Mesenteric fat pad (tissue), 1 donor: ENCODE data around the gene PMEPA1. TPM values are rescaled to one million over a fixed set of nuclear protein-coding genes. Genes with fewer than 3 reads are reported as not detected.
"Not testable (repeated sequence)": the region's sequence is repeated elsewhere in the genome, so short reads cannot be mapped to it uniquely, and the experiment has no call there.

Experiments
- DNase-seq: peaks from one replicate; pipeline ENCODE4 v3.0.0-alpha.2; 2020; ENCODE audit warnings: low spot score
- total RNA-seq: library from RNA; stranded (reverse); fragmentation: NEBNext Ultra II Directional; extraction: Animal tissue kit (Norgen Biotek cat#: 25700); gene quantifications from one replicate; pipeline ENCODE4 v1.2.1, GENCODE V29; 2021
- donor health status: DM: yes; HTN: yes; CAD: no.

PMEPA1 gene
- total RNA-seq, 1 donor from 2014 or later, result 90.0 TPM

- DNase-seq, result peak; percentile 81
Observed at GRCh38 chr20:57651881-57652605, 57.8 kb downstream of the PMEPA1 start.

GRCh38 chr20:57650756-57651483, 58.9 kb downstream of the PMEPA1 start:
- DNase-seq, result peak; percentile 81

- peak; percentile 73 for DNase-seq
Observed at GRCh38 chr20:57650266-57650665, 59.5 kb downstream of the PMEPA1 start.

DNA sequence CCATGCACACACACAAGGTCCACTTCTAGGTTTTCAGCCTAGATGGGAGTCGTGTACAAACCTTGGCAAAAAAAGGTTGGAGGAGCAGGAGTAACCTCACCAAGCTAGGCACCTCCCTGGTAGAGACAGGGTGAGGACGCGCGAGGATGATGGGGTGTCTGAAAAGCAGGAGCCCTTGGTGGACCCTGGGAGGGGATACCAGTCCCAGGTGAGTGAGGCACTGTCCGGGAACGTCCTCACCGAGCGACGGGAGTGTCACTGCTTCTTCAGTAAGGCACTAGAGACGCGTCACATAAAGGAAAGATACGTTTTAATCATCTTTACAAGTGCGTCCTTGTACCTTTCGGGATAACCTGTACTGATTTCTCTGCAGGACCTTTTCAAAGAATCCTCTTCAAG, 60.2 kb downstream of the PMEPA1 start:
- DNase-seq, result no peak

- no peak for DNase-seq
Observed at GRCh38 chr20:57648878-57649616, 60.8 kb downstream of the PMEPA1 start.

DNA sequence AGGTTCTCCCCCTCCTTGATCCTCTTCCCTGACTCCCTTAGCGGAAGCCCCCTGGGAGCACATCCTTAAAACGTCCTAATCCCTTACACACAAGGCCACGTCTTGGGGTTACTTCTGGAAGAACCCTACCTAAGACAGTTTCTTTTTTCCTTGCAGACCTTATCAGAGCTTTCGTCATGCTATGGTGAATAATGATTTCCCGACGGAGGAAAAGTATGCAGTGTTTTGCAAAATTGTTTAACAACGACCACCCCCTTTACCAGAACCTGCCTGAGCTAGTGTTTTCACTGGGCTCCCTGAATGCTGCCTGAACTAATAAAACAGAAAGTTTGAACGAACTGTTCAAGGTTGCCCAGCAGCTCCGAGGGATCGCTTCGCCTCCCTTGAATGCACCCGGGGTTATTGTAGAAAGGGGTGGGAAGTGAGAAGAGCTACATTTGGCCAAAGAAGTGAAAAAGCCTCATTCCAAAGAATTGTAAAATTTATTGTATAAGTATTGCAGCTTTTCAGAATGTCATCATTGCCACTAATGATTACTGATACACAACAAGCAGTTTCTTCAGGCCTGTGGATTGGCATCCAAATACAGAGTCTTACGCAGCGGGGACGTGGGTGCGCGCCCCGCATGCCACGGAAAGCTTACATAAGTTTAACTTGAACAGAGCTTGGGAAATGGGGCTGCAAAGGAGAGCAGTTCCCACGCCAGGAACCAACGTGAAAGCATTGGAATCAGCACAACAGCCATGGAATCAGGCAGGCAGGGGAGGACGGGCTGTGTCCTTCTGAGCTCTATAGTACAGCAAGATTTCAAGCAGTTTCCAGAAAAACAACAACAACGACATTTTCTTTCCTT, 61.7 kb downstream of the PMEPA1 start:
- no peak for DNase-seq

DNA sequence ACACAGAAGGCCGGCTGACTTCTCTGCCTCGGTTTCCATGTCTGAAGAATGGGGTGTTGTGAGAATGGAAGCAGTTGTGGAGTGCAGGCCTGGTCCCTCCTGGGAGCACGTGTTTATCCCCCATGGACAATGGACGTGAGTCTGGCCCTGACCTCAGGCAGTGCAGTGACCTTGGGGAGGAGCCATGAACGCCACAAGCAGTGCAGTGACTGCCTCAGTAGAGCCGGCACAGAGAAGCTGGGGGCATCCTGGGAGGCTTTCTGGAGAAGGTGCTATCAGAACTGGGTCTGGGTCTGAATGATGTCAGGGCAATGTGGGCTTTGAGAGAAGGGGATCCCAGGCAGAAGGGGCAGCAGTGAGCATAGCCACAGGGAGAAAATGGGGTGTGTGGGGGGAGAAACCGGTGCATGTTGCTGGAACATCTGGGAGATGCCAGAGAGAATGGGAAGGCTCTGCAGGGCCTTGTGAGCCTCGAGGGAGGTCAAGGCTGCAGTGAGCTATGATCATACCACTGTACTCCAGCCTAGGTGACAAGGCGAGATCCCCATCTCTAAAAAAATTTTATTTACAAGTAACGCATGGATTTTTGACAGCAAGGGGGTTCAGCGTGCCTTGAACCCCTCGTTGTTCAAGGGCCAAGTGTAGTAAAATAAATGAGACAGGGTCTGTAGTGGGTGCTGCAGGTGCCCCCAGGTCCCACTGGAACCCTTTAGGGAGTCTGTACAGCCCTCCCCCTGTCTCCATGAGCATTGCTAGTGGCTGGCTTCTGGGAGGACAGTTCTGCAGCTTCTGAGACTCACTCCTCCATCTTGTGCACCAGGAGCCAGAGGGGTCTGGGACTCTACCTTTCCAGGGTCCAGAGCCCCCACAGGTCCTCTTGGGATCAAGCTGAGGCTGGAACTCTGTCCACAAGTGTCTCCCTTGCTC, 62.5 kb downstream of the PMEPA1 start:
- peak; percentile 73 for DNase-seq

DNA sequence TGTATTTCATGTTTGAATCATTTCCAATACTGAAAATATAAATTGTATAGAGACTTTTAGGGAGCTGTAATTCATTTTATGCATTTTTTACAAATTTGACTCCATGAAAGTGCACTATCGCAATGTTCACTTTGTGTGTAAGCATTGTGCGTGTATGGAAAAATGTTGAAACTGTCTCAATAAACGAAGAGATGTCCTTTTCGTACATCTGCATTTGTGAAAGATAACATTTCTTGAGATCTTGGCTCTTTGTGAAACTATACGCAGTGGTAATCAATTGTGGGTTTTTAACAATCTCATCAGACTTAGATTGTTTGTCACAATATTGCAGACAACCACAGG, 70.9 kb downstream of the PMEPA1 start:
- no peak for DNase-seq

DNA sequence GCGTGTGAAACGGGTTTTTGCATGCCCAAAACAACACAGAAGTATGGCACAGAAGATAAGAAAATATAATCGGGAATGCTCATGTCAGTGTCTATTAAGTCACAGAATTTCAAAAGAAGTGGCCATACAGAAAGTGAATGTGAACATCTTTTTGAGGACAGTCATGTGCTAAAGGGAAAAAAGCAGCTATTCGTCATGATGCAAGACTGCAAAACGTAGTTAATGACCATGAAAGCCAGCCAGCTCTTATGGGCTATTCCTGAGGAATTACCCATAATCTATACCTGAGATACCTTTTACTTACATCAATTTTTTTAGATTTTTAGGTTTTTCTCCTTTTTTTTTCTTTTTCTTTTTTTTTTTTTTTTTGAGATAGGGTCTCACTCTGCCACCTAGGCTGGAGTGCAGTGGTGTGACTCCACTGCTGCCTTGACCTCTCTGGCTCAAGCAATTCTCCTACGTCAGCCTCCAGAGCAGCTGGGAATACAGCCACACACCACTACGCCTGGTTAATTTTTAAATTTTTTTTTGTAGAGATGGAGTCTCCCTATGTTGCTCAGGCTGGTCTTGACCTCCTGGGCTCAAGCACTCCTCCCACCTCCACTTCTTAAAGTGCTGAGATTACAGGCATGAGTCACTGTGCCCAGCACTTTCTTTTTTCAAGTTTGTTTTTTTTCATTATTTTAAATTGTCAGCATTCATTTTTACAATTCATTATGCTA, 71.5 kb downstream of the PMEPA1 start:
- DNase-seq, result no peak

DNA sequence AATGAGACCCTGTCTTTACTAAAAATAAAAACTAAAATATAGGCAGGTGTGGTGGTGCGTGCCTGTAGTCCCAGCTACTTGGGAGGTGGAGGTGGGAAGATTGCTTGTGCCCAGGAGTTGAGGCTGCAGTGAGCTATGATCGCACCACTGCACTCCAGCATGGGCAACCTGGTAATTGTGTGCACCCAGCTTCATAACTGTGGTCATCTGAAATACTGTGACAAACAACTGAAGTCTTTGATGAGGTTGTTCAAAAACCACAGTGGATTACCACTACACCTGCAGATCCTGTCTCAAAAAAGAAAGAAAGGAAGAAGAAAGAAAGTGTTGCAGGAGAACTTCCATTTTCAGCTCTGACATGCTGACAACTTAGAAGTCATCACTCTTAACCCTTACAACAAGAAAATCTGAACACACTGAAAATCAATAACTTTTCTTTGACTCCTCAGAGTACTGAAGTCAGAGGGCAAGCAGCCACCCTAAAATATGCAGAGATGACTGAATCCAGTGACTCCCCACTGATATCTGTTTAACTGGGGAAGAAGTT, 75.8 kb downstream of the PMEPA1 start:
- DNase-seq, result no peak

DNA sequence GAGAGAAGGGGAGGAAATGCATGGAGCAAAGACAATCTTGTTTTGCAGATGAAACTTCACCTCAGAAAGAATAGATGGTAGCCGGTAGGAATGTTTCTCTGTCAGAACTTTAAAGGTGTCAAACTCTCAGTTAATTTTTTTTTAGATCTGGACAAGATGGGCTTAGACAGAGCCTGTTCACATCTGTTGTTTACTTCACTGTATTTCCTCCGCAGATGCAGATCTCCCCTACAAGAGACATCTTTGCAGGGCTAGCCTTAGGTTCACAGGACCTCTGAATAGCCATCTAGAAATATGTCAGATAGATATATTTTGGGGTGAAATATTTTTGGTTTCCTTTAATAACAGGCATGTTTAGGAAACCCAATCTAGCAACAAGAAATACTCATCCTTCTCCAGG, 77.5 kb downstream of the PMEPA1 start:
- DNase-seq, result no peak

DNA sequence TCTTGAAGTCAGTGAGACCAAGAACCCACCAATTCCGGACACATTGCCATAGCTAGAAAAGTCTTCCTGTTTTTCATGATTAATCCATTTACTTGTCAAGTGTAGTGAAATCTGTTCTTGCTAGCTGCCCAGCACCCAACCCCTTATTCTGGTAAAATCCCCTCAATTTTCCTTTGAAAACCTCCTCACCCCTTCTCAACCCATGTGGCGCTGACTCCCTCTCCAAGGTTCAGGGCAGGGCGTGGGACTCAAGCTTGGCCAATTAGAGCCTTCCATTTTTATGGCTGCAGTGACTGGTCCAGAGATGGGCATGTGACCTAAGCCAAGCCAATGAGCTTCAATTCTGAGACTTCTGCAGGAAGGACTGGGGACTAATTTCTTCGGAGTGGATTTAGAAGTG, 79.8 kb downstream of the PMEPA1 start:
- no peak for DNase-seq

- DNase-seq, result not testable (repeated sequence)
Observed at GRCh38 chr20:57629491-57629901, 80.3 kb downstream of the PMEPA1 start.

- not testable (repeated sequence) for DNase-seq
Observed at GRCh38 chr20:57628962-57629308, 80.9 kb downstream of the PMEPA1 start.

- no peak for DNase-seq
Observed at GRCh38 chr20:57628047-57628961, 81.5 kb downstream of the PMEPA1 start.

- no peak for DNase-seq
Observed at GRCh38 chr20:57627339-57627738, 82.5 kb downstream of the PMEPA1 start.

GRCh38 chr20:57625978-57626377, 83.8 kb downstream of the PMEPA1 start:
- DNase-seq, result no peak
